Skeletal muscle cell (primary cell): Measurements from ENCODE around the gene PON1.

Source experiments
- DNase-seq: peaks from one replicate; pipeline ENCODE4 v3.0.0-alpha.2; 2010; ENCODE audit warnings: low read depth
- H3K4me3 ChIP-seq: 2 replicates; pipeline ENCODE4 v1.5.1; 2011; ENCODE audit warnings: low read depth, mild to moderate bottlenecking, control low read depth, low read length, moderate library complexity

The PON1 gene

GRCh38 chr7:95324431-95324830 is at the start of gene PON1:
Gene PON1 (minus strand): TSS chr7:95324532. CDS start chr7:95324475, 57 bp downstream.
- no peak for DNase-seq
- H3K4me3 ChIP-seq: no peak within 1 kb of the TSS

DNA sequence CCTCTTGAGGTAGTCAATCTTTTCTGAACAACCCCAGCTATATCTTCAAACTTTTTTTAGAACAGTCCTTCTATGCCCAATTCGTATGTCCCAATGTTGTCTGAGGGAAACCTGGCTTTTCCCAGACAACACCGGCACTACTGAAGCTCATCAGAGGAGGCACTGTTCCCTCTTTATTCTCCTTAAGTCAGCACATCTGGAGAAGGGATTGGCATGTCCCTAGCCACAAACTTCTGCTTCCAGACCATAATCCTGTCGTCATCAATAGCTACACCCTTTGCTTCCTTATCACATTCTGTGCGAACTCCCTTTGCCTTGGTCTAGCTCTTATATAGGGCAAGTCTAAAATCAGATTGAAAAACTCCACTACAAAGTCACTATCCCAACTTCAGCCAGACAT is 49.0 kb upstream of the PON1 start:
- H3K4me3 ChIP-seq: no peak overlapping the region
- no peak for DNase-seq

- no peak overlapping the region for H3K4me3 ChIP-seq
- no peak for DNase-seq
Measured at GRCh38 chr7:95368235-95368634, 43.9 kb upstream of the PON1 start.

GRCh38 chr7:95367606-95368005 is 43.3 kb upstream of the PON1 start:
- H3K4me3 ChIP-seq: no peak overlapping the region
- DNase-seq: no peak

GRCh38 chr7:95365151-95365550 is 40.8 kb upstream of the PON1 start:
- H3K4me3 ChIP-seq: no peak overlapping the region
- DNase-seq: peak; percentile 39

- DNase-seq: no peak
- no peak overlapping the region for H3K4me3 ChIP-seq
Measured at GRCh38 chr7:95357623-95358022, 33.3 kb upstream of the PON1 start.

- no peak overlapping the region for H3K4me3 ChIP-seq
- DNase-seq: no peak
Measured at GRCh38 chr7:95342642-95343307, 18.4 kb upstream of the PON1 start.

DNA sequence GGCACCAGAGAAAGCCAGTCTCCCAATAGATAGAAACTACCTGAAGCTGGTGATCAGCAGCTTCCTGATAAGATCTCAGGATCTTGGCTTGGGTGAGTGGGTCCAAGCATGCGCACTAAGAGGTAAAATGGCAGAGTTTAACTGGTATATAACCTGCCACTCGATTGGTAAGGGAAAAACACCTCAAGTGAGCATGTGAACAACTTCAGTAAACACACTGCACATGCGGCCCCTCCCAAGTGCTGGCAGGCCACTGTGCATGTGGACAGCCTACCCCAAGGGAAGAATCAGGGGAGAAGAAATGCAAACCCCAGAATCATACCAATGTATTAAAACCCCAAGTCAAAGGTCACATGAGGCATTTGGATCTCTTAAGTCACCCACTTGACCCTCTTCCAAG is 17.7 kb upstream of the PON1 start:
- no peak for DNase-seq

DNA sequence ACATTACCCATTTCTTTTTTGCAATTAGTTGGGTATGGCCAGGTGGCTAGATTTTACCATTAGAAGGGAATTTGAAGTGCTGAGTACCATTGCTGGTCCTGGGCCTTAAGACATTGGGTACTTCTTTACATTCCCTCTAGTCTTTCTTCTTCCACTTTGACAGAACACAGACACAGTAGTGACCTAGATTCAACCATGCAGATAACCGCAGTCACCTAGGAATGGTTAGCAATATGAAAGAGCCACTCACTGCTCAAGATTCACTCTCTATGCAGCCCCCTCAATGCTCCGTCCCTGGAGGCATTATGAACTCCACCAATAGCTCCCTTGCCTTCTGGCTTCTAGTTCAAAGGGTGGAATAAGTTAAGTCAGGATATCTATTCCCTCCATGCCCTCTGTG is 16.2 kb upstream of the PON1 start:
- no peak for DNase-seq
- H3K4me3 ChIP-seq: no peak overlapping the region

More for the DNA sequence above, 17.7 kb upstream of the PON1 start:
- no peak overlapping the region for H3K4me3 ChIP-seq

DNA sequence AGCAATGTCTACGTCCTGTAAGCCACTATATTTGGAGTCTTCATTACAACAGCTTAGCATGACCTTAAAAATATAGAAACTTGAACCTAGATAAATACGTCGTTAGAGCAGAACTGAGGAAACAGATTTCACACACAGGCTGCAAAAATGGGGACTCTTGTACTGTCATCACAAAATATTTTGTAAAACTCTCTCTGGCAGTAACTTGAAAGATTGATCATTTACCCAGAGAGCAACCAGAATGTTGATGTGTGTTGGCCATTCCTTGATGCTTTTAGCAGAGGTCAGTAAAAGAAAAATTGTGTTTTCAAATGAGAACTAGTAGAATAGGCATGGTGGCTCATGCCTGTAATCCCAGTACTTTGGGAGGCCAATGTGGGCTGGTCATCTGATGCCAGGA is 14.5 kb upstream of the PON1 start:
- DNase-seq: no peak
- no peak overlapping the region for H3K4me3 ChIP-seq

GRCh38 chr7:95335093-95335492 is 10.8 kb upstream of the PON1 start:
- H3K4me3 ChIP-seq: no peak overlapping the region
- peak; percentile 57 for DNase-seq

DNA sequence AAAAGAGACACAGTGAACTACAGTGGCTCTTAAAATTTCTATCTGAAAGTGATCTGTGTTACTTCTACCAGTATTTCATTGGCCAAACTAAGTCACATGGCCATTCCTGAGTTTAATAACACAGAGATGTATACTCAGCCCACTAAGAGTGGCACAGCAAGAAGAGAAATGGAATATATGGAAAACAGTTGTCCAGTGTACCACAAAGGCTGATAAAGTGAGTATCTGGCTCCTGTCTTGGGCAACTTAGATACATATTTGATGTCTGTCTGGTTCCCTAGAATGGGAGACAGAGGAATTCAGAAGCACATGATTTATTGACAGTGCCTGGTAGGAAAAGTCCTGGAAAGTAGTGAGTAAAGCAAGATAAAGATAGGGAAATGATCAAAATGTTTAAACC is 10.1 kb upstream of the PON1 start:
- no peak for DNase-seq
- H3K4me3 ChIP-seq: no peak overlapping the region

DNA sequence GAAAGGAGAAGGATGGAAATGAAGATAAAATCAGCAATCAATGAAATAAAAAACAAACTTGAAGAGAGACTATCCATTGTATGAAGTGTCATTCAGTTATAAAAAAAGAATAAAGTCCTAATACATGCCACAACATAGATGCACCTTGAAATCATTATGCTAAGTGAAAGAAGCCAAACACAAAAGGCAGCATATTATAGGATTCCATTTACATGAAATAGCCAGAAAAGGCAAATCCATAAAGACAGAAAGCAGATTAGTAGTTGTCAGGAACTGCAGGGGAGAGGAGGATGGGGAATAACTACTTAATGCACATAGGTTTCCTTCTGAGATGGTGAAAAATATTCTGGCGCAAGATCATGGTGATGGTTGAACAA is 6.6 kb upstream of the PON1 start:
- DNase-seq: no peak
- H3K4me3 ChIP-seq: peak overlapping the region; percentile 28

GRCh38 chr7:95330204-95330960 is 6.0 kb upstream of the PON1 start:
- H3K4me3 ChIP-seq: peak overlapping the region; percentile 28
- peak; percentile 33 for DNase-seq

DNA sequence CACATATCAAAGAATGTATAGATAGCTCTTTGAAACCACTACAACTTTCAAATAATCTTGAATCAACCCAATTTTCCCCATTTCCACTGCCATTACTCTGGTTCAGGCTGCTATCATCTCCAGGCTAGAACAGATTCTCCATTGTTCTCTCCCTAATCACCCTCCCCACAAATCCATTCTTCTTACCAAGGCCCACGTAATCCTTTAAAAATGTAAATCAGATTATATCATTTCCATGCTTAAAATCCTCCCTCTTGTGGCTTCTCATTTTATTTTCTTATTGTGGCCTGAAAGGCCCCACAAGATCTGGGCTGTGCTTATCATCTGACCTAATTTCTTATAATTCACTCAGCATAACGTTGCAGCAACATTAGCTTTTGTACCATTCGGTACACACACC is 3.0 kb upstream of the PON1 start:
- DNase-seq: no peak
- H3K4me3 ChIP-seq: no peak overlapping the region

GRCh38 chr7:95323410-95324129 is 762 bp downstream of the PON1 start:
- H3K4me3 ChIP-seq: no peak overlapping the region
- no peak for DNase-seq

DNA sequence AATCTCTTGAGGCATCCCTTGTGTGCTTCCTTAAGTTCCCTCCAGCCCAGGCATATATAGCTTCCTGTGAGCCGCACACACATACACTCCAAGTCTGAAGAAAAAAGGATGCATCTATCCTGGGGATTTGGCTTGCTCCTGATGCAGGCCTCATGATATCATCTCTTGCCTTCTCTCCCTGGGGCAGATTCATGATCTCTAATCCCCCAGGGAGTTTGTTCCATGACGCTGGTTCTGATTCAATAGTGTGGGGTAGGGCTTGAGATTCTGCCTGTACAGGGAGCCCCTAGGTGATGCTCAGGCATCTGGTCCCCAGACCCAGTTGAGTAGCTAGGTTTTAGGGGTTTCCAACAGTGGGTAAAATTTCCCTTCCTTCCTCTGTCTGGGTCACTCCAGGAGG is 1.5 kb downstream of the PON1 start:
- no peak for DNase-seq
- no peak overlapping the region for H3K4me3 ChIP-seq

DNA sequence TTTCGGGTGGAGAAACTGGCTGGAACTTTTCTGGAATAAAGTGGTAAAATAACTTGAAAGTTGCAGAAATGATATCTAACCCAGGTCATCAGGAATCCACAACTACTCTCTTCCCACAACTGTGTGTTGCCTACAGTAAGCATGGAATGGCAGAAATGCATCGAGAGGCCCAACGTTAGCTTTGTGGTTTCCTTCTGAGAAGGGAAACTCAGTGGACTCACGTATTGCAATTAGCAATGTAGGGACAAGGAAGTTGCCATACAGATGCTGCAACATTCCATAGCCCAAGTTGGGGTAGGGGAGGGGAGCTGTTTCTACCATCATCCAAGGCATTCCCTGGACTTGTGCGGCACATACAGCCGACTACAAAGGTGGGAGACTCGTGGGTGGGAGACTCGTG is 1.9 kb downstream of the PON1 start:
- DNase-seq: no peak
- no peak overlapping the region for H3K4me3 ChIP-seq

- H3K4me3 ChIP-seq: no peak overlapping the region
- no peak for DNase-seq
Measured at GRCh38 chr7:95321720-95322119, 2.6 kb downstream of the PON1 start.

DNA sequence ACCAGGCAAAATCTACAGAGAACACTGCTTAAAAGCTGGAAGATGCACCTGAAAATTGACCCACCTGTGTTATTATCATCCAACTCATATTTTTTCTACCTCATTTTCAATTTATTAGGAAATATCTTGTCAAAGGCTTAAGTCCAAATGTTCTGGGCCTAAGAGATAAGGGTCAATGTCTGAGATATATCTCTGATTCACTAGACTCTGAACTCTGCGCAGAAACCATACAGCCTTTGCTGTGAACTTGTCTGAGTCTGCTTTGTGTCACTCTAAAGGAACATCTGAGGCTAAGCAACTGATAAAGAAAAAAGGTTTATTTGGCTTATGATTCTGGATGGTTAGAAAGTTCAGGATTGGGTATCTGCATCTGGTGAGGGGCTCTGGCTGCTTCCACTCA is 3.7 kb downstream of the PON1 start:
- no peak for DNase-seq
- H3K4me3 ChIP-seq: no peak overlapping the region

DNA sequence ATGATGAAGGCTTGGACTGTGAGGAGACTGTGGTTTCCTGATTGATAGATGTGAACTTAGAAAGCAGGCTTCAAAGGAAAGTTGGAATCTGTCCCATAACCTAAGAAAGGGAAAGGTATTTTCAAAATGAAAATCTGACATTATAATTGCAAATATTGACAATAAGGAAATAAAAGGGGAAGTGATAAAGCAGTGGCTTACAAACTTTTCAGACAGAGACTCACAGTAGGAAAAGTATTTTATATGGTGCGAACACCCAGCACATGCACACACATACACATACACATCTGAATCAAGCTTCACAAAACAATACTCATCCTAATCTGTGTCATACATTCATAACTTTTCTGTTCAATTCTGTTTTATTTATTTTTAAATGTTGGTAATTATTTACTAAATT is 4.8 kb downstream of the PON1 start:
- DNase-seq: no peak
- H3K4me3 ChIP-seq: no peak overlapping the region
